GM23248 (cell line): ENCODE data around the gene GSPT1. TPM values are rescaled to one million over a fixed set of nuclear protein-coding genes. Genes with fewer than 3 reads are reported as not detected.

Experiments
- DNase-seq: peaks from one replicate; pipeline ENCODE4 v3.0.0-alpha.2; 2015
- H2AFZ ChIP-seq: fragments of 200-600 bp; sonication (generic); 2 replicates; pipeline ENCODE4 v1.6.1; 2016; ENCODE audit warnings: antibody characterized with exemption
- H3F3A ChIP-seq: fragments of 200-600 bp; sonication (generic); 2 replicates; pipeline ENCODE4 v1.6.1; 2016; ENCODE audit warnings: mild to moderate bottlenecking, antibody characterized with exemption, mixed run types; ENCODE audit not compliant: insufficient read depth
- H3K27ac ChIP-seq: fragments of 200-600 bp; sonication (generic); 2 replicates; pipeline ENCODE4 v1.5.1; 2016; ENCODE audit warnings: mild to moderate bottlenecking
- H3K27me3 ChIP-seq: fragments of 200-600 bp; sonication (generic); replicated peaks from 2 replicates; pipeline ENCODE4 v1.6.1; 2016; ENCODE audit warnings: mild to moderate bottlenecking; ENCODE audit not compliant: insufficient read depth
- H3K36me3 ChIP-seq: fragments of 200-600 bp; sonication (generic); 2 replicates; pipeline ENCODE4 v1.6.1; 2016; ENCODE audit warnings: low read depth, mild to moderate bottlenecking
- H3K4me1 ChIP-seq: fragments of 200-600 bp; sonication (generic); 2 replicates; pipeline ENCODE4 v1.6.1; 2016; ENCODE audit warnings: mild to moderate bottlenecking; ENCODE audit not compliant: insufficient read depth
- H3K4me2 ChIP-seq: fragments of 200-600 bp; sonication (generic); one replicate; pipeline ENCODE4 v1.6.1; 2016; ENCODE audit warnings: mild to moderate bottlenecking; ENCODE audit not compliant: unreplicated experiment
- H3K4me3 ChIP-seq: fragments of 200-600 bp; sonication (generic); 2 replicates; pipeline ENCODE4 v1.5.1; 2016; ENCODE audit warnings: mild to moderate bottlenecking
- H3K79me2 ChIP-seq: fragments of 200-600 bp; sonication (generic); 2 replicates; pipeline ENCODE4 v1.6.1; 2016; ENCODE audit warnings: mild to moderate bottlenecking; ENCODE audit not compliant: insufficient read depth
- H3K9ac ChIP-seq: fragments of 200-600 bp; sonication (generic); 2 replicates; pipeline ENCODE4 v1.6.1; 2016; ENCODE audit warnings: mild to moderate bottlenecking
- H3K9me2 ChIP-seq: fragments of 200-600 bp; sonication (generic); 2 replicates; pipeline ENCODE4 v1.6.1; 2016; ENCODE audit warnings: mixed run types, mild to moderate bottlenecking, moderate library complexity; ENCODE audit not compliant: insufficient read depth
- H3K9me3 ChIP-seq: fragments of 200-600 bp; sonication (generic); one replicate; pipeline ENCODE4 v1.6.1; 2017; ENCODE audit warnings: low read depth
- H4K20me1 ChIP-seq: fragments of 200-600 bp; sonication (generic); 2 replicates; pipeline ENCODE4 v1.6.0; 2016; ENCODE audit not compliant: insufficient read depth
- EZH2 ChIP-seq: fragments of 200-600 bp; sonication (generic); IDR thresholded peaks from 2 replicates; pipeline ENCODE4 v1.6.1; 2018; ENCODE audit warnings: antibody characterized with exemption, mild to moderate bottlenecking; ENCODE audit not compliant: insufficient read depth, poor library complexity, severe bottlenecking
- EZH2phosphoT487 ChIP-seq: fragments of 200-600 bp; sonication (generic); IDR thresholded peaks from 2 replicates; pipeline ENCODE4 v1.6.1; 2018; ENCODE audit warnings: antibody characterized with exemption, moderate library complexity, mild to moderate bottlenecking, low read depth; ENCODE audit not compliant: insufficient read depth
- WGBS, 2 experiments: methylation state at CpG; one replicate each; pipeline ENCODE4 v1.1.6; 2015 to 2017; ENCODE audit warnings: low lambda C conversion rate in 2 of 2, low coverage in 1 of 2; ENCODE audit errors: missing lambda C conversion rate in 2 of 2; 5-methylcytosine and 5-hydroxymethylcytosine counted together
- in situ Hi-C: fragments of 300-500 bp; cut with MboI; formaldehyde crosslinking; loops from 2 replicates; pipeline ENCODE4 v1.15.0; 2020
- polyA plus RNA-seq: library from polyadenylated mRNA; unstranded; fragments of >200 nt; fragmentation: Nextera tagmentation; extraction: Ambion mirVana; gene quantifications from 2 replicates; pipeline ENCODE4 v1.2.1, GENCODE V29; 2016
- total RNA-seq: library from RNA; depleted of rRNA; stranded (reverse); fragments of >200 nt; shearing (Covaris generic); gene quantifications from 2 replicates; pipeline ENCODE4 v1.2.3, GENCODE V29; 2014

GSPT1 gene
- total and polyA plus RNA-seq, 2 experiments from 2014 or later: 78.7 to 112 TPM

GRCh38 chr16:11890231-11890965 is 25.4 kb downstream of the GSPT1 start:
- Histone ChIP-seq H3K4me1 (no peaks in the 10 kb centered on the region), H3F3A (peaks cover 35% of the 10 kb centered on the region), H3K27me3 (no peaks in the 10 kb centered on the region), H3K4me2 (no peak overlapping the region), H3K27ac (no peak overlapping the region), H2AFZ (no peak overlapping the region), H3K4me3 (no peak overlapping the region), H3K79me2 (peaks cover 89% of the 10 kb centered on the region), H3K9me3 (no peaks in the 10 kb centered on the region), H3K36me3 (peaks cover 65% of the 10 kb centered on the region), H3K9me2 (no peaks in the 10 kb centered on the region), H4K20me1 (no peaks in the 10 kb centered on the region), H3K9ac (no peak overlapping the region)
- TF ChIP-seq EZH2: no peak
- no peak for TF ChIP-seq EZH2phosphoT487
- WGBS, 2 experiments: 86 to 88% methylated on average over 5 of the region's 5 CpGs
- DNase-seq: no peak
- in situ Hi-C loops: no loop called here

- H3K9ac ChIP-seq: no peak overlapping the region
- H2AFZ ChIP-seq: no peak overlapping the region
- peaks cover 89% of the 10 kb centered on the region for H3K79me2 ChIP-seq
- no peak overlapping the region for H3K4me2 ChIP-seq
- H3K9me2 ChIP-seq: no peaks in the 10 kb centered on the region
- DNase-seq: no peak
- H4K20me1 ChIP-seq: no peaks in the 10 kb centered on the region
- TF ChIP-seq EZH2phosphoT487: no peak
- peaks cover 71% of the 10 kb centered on the region for H3K36me3 ChIP-seq
- H3K4me1 ChIP-seq: no peaks in the 10 kb centered on the region
- no peaks in the 10 kb centered on the region for H3K27me3 ChIP-seq
- no peak overlapping the region for H3K27ac ChIP-seq
- WGBS, 2 experiments: 96 to 97% methylated on average over 6 of the region's 6 CpGs
- no peaks in the 10 kb centered on the region for H3K9me3 ChIP-seq
- H3K4me3 ChIP-seq: no peak overlapping the region
- in situ Hi-C loops: loop anchor here (10.0 kb wide), 1 partner anchor 62 kb away; no protein-coding TSS in a partner anchor
- peaks cover 24% of the 10 kb centered on the region for H3F3A ChIP-seq
These were observed 28.9 kb downstream of the GSPT1 start for GRCh38 chr16:11886881-11887280.

- Histone ChIP-seq H3K27ac (no peak overlapping the region), H3K36me3 (peaks cover 81% of the 10 kb centered on the region), H2AFZ (no peak overlapping the region), H3K9me3 (no peaks in the 10 kb centered on the region), H4K20me1 (no peaks in the 10 kb centered on the region), H3K79me2 (peaks cover 91% of the 10 kb centered on the region), H3K4me2 (no peak overlapping the region), H3K9ac (no peak overlapping the region), H3K4me1 (no peaks in the 10 kb centered on the region), H3K9me2 (no peaks in the 10 kb centered on the region), H3K4me3 (no peak overlapping the region), H3F3A (peaks cover 31% of the 10 kb centered on the region), H3K27me3 (no peaks in the 10 kb centered on the region)
- WGBS, 2 experiments: 97 to 99% methylated on average over 5 of the region's 5 CpGs
- in situ Hi-C loops: loop anchor here (10.0 kb wide), 1 partner anchor 59 kb away; no protein-coding TSS in a partner anchor
- no peak for DNase-seq
- TF ChIP-seq EZH2 (no peak), EZH2phosphoT487 (no peak)
These were observed 31.7 kb downstream of the GSPT1 start for GRCh38 chr16:11884035-11884434.

- H3K4me2 ChIP-seq: no peak overlapping the region
- H3K4me1 ChIP-seq: peaks cover 3% of the 10 kb centered on the region
- H3K9me3 ChIP-seq: no peaks in the 10 kb centered on the region
- no peak overlapping the region for H2AFZ ChIP-seq
- 71% methylated on average over 5 of the region's 5 CpGs for WGBS, 2 experiments
- peaks cover 91% of the 10 kb centered on the region for H3K79me2 ChIP-seq
- peaks cover 69% of the 10 kb centered on the region for H3K36me3 ChIP-seq
- H3K4me3 ChIP-seq: no peak overlapping the region
- no peaks in the 10 kb centered on the region for H3K9me2 ChIP-seq
- H3K27me3 ChIP-seq: no peaks in the 10 kb centered on the region
- DNase-seq: no peak
- no peak for TF ChIP-seq EZH2phosphoT487
- no peak for TF ChIP-seq EZH2
- no peak overlapping the region for H3K27ac ChIP-seq
- no peak overlapping the region for H3K9ac ChIP-seq
- peaks cover 29% of the 10 kb centered on the region for H3F3A ChIP-seq
- H4K20me1 ChIP-seq: no peaks in the 10 kb centered on the region
- in situ Hi-C loops: loop anchor here (10.0 kb wide), 1 partner anchor 55 kb away; no protein-coding TSS in a partner anchor
These were observed 35.7 kb downstream of the GSPT1 start for GRCh38 chr16:11880007-11880406.
